GM18505 (cell line): ENCODE measurements around the gene FAM131A.

Experiments
- ATAC-seq: cut with Tn5 transposase; IDR thresholded peaks from one replicate; pipeline ENCODE4 v1.9.1; 2021; ENCODE audit not compliant: unreplicated experiment
- POLR2A ChIP-seq: IDR thresholded peaks from 4 replicates; pipeline ENCODE4 v1.6.1; 2011; ENCODE audit warnings: borderline replicate concordance; ENCODE audit not compliant: insufficient read depth, insufficient read length; ENCODE audit errors: extremely low read depth

The FAM131A gene

GRCh38 chr3:184378651-184379357 lies 41.4 kb downstream of the FAM131A start:
- ATAC-seq = no peak
- TF ChIP-seq POLR2A = no peak

GRCh38 chr3:184379358-184380184 lies 42.2 kb downstream of the FAM131A start, which contains the start of gene CHRD:
TSS of gene CHRD (plus strand) at chr3:184380054. CDS start at chr3:184380319, 265 bp downstream.
- TF ChIP-seq POLR2A = no peak
- no peak for ATAC-seq

GRCh38 chr3:184380185-184380626 lies 42.8 kb downstream of the FAM131A start:
- no peak for TF ChIP-seq POLR2A
- no peak for ATAC-seq

- ATAC-seq = no peak
These were observed 43.3 kb downstream of the FAM131A start for GRCh38 chr3:184380627-184381260.

GRCh38 chr3:184381261-184382224 lies 44.1 kb downstream of the FAM131A start:
- no peak for TF ChIP-seq POLR2A
- ATAC-seq = no peak

More at GRCh38 chr3:184380627-184381260, 43.3 kb downstream of the FAM131A start:
- TF ChIP-seq POLR2A = no peak

- no peak for TF ChIP-seq POLR2A
- no peak for ATAC-seq
These were observed 45.1 kb downstream of the FAM131A start for GRCh38 chr3:184382326-184383032.

GRCh38 chr3:184383033-184383740 lies 45.8 kb downstream of the FAM131A start:
- no peak for TF ChIP-seq POLR2A
- ATAC-seq = no peak

- no peak for ATAC-seq
- TF ChIP-seq POLR2A = no peak
These were observed 46.9 kb downstream of the FAM131A start for GRCh38 chr3:184384342-184384741.

GRCh38 chr3:184384856-184385422 lies 47.5 kb downstream of the FAM131A start:
- no peak for TF ChIP-seq POLR2A
- no peak for ATAC-seq

GRCh38 chr3:184386047-184386806 lies 48.8 kb downstream of the FAM131A start:
- TF ChIP-seq POLR2A = no peak

GRCh38 chr3:184387174-184387714 lies 49.8 kb downstream of the FAM131A start:
- TF ChIP-seq POLR2A = no peak
- no peak for ATAC-seq

More at GRCh38 chr3:184386047-184386806, 48.8 kb downstream of the FAM131A start:
- ATAC-seq = no peak
